NCI-H524 (cell line): ENCODE data around the gene USP30.
"Not testable (repeated sequence)": the region's sequence is repeated elsewhere in the genome, so short reads cannot be mapped to it uniquely, and the experiment has no call there.

Experiments used
- DNase-seq, 2 experiments: peaks; one replicate each; lab custom pipeline; 2025; lab: John Stamatoyannopoulos, UW

USP30 gene

GRCh38 chr12:109053382-109054123 lies 1.2 kb downstream of the USP30 start:
- no peak for DNase-seq

- DNase-seq = not testable (repeated sequence)
These were observed 1.7 kb downstream of the USP30 start for GRCh38 chr12:109054124-109054513.

- DNase-seq = no peak
These were observed 2.1 kb downstream of the USP30 start for GRCh38 chr12:109054520-109054919.

DNA sequence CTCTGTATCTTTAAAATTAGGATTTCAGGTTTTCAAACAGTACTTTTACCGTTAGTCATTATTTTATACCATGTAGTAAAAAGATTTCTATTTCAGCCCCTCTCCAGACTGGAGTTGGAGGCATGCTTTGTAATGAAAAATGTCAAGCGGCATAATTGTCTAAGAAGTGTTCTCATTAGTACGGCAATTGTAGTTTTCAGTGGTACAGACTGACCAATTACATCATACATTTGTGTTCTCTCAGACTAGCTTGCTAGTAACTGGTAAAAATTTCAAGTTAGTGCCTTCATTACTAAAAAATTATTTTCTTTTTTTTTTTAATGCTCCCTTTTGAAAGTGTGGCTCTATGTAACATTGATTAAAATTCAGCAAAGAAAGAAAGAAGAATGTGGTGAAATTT lies 4.5 kb downstream of the USP30 start:
- DNase-seq = no peak

DNA sequence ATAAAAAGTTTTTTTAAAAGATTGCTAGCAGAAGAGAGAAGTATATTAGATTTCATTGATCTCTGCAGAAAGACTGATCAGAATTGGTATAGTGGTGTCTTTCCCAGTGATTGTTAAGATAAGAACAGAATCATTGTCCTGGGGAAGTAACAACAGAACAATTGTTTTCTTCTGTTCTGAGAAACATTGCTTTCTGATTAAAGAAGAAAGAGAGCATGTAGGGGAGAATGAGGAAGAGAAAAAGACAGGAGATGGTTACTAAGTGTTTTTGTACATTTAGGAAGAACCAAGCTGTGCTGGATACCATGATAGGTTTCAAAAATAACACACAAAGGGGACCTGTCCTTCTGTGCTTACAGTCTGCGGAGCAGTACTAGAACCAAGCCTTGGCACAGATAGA lies 5.0 kb downstream of the USP30 start:
- DNase-seq = no peak

GRCh38 chr12:109058773-109059172 lies 6.4 kb downstream of the USP30 start:
- no peak for DNase-seq

DNA sequence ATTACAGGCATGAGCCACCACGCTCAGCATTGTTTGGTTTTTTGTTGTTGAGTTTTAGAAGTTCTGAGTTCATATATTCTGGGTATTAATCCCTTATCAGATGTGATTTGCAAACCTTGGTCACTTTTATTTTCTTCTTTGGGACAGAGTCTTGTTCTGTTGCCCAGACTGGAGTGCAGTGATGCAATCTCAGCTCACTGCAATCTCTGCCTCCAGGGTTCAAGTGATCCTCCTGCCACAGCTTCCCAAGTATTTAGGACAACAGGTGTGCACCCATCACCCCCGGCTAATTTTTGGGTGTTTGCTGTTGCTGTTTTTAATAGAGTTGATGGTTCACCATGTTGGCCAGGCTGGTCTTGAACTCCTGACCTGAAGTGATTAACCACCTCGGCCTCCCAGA lies 11.8 kb downstream of the USP30 start:
- DNase-seq = no peak

DNA sequence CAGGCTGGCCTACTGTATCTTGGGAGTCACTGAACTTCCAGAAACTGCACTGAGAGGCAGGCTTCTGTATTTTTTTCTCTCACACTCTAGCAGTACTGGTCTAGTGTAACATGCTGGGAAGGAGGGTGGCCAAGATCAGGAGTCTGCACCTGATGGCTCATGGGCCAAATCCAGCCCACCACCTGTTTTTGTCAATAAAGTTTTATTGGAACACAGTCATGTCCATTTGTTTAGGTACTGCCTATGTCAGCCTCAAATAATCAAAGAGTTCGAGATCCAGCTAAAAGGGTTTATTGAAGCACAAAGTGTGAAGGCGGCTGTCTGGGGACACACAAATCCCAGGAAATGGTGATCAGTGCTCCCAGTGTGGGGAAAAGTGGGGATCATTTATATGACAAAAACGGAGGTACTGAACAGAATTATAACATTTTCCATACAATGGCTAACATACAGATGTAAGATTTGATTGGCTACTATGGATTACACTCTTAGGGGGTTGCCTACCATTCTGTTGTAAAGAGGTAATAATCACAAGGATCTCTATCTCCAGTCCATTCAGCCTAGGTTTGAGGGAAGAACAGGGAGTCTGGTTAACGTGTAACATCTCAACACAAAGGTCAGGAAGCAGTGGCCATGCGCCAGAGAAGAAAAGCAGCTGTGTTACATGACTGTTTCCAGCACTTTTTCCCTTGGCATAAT lies 12.9 kb downstream of the USP30 start:
- no peak for DNase-seq

DNA sequence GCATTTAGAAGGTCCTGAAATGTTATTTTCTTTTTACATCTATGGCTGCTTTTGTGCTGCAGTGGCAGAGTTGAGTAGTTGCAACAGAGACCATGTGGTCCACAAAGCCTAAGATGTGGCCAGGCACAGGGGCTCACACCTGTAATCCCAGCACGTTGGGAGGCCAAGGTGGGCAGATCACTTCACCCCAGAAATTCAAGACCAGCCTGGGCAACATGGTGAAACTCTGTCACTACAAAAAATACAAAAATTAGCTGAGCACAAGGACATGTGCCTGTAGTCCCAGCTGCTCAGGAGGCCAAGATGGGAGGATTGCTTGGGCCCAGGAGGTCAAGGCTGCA lies 13.4 kb downstream of the USP30 start:
- DNase-seq = no peak

- DNase-seq = no peak
These were observed 17.2 kb downstream of the USP30 start for GRCh38 chr12:109069307-109070271.

DNA sequence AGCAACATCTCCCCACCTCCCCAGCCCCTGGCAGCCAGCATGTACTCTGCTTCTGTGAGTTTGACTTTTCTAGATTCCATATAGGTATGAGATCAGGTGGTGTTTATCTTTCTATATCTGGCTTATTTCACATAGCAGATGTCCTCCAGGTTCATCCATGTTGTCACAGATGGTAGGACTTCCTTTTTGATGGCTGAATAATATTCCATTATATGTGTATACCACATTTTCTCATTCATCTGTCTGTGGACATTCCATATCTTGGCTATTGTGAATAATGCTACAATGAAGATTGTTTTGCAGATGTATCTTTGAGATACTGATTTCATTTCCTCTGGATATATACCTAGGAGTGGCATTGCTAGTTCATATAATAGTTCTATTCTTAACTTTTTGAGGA lies 22.5 kb downstream of the USP30 start:
- DNase-seq = no peak

- no peak for DNase-seq
These were observed 30.4 kb downstream of the USP30 start for GRCh38 chr12:109082751-109083150.

- DNase-seq = no peak
These were observed 32.0 kb downstream of the USP30 start for GRCh38 chr12:109084425-109084824.

- no peak for DNase-seq
These were observed 33.2 kb downstream of the USP30 start for GRCh38 chr12:109085590-109085989.

DNA sequence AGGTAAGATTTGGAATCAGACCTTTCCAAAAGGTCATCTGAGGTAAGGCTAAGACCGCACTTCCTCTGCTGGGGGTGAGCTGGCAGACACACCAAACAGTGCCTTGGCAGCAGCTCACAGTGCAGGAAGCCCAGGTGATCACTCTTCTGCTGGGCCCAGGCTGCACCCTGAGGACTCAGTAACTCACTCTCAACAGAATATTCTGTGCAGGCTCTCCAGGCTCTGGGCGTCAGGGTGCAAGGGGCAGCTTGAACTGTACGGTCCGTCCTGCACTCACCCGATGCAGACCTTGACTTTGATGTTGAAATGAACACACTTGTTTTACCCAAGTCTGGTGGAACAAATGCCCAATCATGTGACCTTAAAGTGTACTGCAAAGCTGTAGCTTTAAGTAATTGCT lies 34.9 kb downstream of the USP30 start:
- no peak for DNase-seq

DNA sequence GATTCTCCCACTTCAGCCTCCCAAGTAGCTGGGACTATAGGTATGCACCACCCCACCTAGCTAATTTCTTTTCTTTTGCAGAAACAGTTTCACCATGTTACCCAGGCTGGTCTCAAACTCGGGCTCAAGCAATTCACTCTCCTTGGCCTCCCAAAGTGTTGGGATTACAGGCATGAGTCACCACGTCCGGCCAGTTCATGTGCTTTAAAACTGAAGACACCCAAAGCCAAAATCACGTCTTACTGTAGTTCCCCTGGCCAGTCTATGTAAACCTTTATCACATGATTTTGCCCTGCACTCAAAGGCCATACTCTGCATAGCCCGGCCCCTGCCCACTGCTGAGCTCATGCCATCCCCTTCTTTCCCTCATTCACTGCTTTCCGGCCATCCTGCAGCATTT lies 36.4 kb downstream of the USP30 start:
- no peak for DNase-seq

DNA sequence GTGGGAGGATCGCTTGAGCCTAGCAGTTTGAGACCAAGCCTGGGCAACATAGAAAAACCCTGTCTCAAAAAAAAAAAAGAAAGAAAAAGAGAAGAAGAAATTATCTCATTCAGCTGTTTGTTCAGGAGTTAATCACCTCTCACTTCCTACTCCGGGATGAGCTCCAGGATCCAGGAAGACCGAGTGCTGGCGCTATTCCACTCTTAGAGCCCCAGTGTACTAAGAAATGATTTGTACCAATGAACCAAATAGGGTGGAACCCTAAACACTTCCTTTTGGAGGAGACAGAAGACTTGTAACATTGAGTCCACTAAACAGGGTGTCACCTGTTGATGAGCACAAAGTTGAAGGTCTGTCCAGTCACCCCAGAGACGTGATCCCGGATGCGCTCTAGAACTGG lies 37.3 kb downstream of the USP30 start:
- no peak for DNase-seq

- peak in 1 of 2 experiments; percentile 9 for DNase-seq
These were observed 40.2 kb downstream of the USP30 start for GRCh38 chr12:109092497-109093021.

DNA sequence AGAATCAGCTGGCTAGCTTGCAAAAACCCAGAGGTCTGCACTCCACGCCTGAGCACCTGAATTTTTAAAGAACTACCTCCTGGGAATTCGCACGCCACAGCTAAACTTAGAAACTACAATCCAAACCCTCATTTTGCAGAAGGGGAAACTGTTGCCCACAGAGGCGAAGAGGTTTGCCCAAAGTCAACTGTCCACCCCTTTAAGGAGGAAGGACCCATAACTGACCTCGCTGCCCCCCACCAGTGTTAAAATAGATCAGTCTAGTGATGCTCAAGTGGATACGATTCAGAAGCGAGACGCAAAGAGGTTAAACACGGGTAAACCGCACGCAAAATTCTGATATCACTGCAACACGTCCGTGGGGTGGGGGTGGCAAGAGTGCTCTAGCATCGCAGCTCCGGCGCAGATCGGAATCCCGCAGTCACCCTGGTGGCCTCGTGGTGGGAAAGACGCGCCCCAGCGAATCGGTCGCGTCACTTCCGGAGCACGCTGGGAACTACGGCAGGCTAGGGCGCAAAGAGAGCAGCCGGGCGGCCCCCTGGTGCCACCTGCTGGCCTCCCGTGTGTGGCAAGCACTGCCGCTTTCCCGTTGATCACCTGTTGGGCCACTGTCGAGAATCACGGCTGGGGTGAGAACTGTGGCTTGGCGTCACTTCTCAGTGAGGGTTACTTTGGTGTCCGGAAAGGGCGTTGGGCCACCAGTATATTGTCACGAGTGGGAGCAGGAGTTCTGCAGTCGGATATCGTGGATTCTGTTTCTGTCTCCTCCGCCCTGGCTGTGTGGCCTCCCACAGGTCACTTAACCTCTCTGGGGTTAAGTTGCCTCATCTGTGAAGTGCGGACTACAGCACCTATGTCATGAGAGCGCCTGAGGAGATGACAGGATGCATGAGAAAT lies 40.9 kb downstream of the USP30 start, which contains the start of gene ALKBH2:
Gene ALKBH2 (minus strand): TSS at position 451 of the 897 bp plus-strand sequence. CDS start 686 bp downstream, outside the sequence.
- DNase-seq = peak; percentile 72 to 90

- DNase-seq = no peak
These were observed 44.7 kb downstream of the USP30 start for GRCh38 chr12:109097140-109097434.

- DNase-seq = peak; percentile 83 to 93
These were observed 45.2 kb downstream of the USP30 start, which contains the start of gene UNG for GRCh38 chr12:109097435-109098182. Gene UNG (plus strand): TSS chr12:109097597. CDS start chr12:109097680, 83 bp downstream.
